ENCODE measurements around the gene UST.

UST gene

DNA sequence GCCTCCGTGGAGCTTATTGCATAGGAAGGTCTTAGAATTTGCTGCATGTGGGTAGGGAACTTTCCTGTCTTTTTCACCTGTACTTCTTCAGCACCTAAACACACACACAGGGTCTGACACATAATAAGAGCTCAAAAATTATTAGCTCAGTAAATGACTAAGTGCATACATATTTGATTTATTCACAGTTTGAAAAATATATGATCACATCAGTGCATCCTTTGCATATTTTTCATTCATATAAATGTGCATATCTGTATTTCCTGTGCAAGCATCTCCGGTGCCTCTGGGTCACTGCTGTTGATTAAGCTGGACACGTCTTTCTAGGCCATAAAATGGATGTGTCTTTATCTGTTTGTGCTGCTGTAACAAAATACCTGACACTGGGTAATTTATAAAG lies 234.7 kb downstream of the UST start:
- H3K9me3 ChIP-seq (ENCODE audit: control insufficient read depth, low read length), result no peaks in the 10 kb centered on the region
- no peaks in the 10 kb centered on the region for H3K27me3 ChIP-seq (ENCODE audit: control insufficient read depth, insufficient read depth, low read length)
- H3K27ac ChIP-seq, result no peak overlapping the region
- TF ChIP-seq, protein P1, sequence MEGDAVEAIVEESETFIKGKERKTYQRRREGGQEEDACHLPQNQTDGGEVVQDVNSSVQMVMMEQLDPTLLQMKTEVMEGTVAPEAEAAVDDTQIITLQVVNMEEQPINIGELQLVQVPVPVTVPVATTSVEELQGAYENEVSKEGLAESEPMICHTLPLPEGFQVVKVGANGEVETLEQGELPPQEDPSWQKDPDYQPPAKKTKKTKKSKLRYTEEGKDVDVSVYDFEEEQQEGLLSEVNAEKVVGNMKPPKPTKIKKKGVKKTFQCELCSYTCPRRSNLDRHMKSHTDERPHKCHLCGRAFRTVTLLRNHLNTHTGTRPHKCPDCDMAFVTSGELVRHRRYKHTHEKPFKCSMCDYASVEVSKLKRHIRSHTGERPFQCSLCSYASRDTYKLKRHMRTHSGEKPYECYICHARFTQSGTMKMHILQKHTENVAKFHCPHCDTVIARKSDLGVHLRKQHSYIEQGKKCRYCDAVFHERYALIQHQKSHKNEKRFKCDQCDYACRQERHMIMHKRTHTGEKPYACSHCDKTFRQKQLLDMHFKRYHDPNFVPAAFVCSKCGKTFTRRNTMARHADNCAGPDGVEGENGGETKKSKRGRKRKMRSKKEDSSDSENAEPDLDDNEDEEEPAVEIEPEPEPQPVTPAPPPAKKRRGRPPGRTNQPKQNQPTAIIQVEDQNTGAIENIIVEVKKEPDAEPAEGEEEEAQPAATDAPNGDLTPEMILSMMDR (IDR thresholded peaks at IDR 0.05), result no peak
- no peak overlapping the region for H3K4me2 ChIP-seq (ENCODE audit: low read length)
- no peak overlapping the region for H2AFZ ChIP-seq
- no peak overlapping the region for H3K9ac ChIP-seq
- no peaks in the 10 kb centered on the region for H3K36me3 ChIP-seq (ENCODE audit: control insufficient read depth, insufficient read depth, low read length)
- no peaks in the 10 kb centered on the region for H3K79me2 ChIP-seq
- H3K4me1 ChIP-seq, result no peaks in the 10 kb centered on the region
- H3K4me3 ChIP-seq (ENCODE audit: low read depth, low read length), result no peak overlapping the region

DNA sequence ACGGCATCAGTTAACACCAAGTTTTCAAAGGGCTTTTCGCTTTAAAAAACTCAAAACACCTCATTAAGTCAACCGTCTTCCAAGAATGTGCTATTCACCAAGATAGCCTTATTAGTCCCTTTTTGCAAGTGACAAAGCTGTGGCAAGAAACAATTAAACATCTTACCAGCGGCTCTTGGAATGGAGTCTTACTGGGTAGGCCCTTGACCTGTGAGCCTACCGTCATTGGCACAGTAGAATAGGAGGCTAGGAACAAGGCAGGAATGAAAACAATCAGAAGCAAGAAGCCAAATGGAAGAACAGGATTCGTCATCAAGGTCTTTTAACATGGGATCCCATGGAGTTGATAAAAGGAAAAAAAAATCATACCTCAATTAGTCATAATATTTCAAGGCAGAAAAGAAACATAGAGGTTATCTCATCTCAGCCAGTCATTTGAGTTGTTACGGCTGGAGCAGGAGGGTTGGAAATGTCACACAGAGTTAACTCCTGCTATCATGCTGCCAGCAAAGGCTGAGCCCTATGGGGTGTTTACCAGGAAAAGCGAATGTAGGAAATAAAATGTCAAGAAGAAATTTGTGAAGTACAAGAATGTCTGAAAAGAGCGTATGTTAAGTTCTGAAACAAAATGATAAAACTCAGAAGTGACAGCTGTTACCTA lies 236.4 kb downstream of the UST start:
- no peaks in the 10 kb centered on the region for H3K27me3 ChIP-seq (ENCODE audit: control insufficient read depth, insufficient read depth, low read length)
- TF ChIP-seq, protein P1 (IDR thresholded peaks at IDR 0.05), result no peak
- H3K9ac ChIP-seq, result no peak overlapping the region
- H3K4me3 ChIP-seq (ENCODE audit: low read depth, low read length), result no peak overlapping the region
- H3K9me3 ChIP-seq (ENCODE audit: control insufficient read depth, low read length), result no peaks in the 10 kb centered on the region
- no peak overlapping the region for H3K27ac ChIP-seq
- H2AFZ ChIP-seq, result no peak overlapping the region
- H3K79me2 ChIP-seq, result no peaks in the 10 kb centered on the region
- no peaks in the 10 kb centered on the region for H3K4me1 ChIP-seq
- no peak overlapping the region for H3K4me2 ChIP-seq (ENCODE audit: low read length)
- no peaks in the 10 kb centered on the region for H3K36me3 ChIP-seq (ENCODE audit: control insufficient read depth, insufficient read depth, low read length)

DNA sequence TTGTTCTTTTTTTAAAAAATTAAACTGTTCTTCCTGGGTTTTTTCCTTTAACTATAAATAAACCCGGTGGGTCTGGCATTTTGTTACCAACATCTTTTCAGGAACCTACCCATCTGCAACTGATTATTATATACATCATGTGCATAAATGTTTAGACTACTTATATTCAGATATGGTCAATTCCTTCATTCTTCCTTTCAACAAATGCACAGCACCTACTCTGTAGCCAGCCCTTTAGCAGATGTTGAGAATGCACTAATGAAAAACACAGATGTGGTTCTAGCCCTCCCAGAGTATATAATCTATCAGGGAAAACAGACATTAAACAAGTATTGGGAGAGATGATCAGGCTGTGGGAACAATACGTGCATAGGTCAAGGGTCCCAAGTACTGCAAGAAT lies 237.1 kb downstream of the UST start:
- Histone ChIP-seq H3K36me3 (ENCODE audit: control insufficient read depth, insufficient read depth, low read length) (no peaks in the 10 kb centered on the region), H3K27ac (no peak overlapping the region)
- TF ChIP-seq, protein P1 (IDR thresholded peaks at IDR 0.05), result no peak

DNA sequence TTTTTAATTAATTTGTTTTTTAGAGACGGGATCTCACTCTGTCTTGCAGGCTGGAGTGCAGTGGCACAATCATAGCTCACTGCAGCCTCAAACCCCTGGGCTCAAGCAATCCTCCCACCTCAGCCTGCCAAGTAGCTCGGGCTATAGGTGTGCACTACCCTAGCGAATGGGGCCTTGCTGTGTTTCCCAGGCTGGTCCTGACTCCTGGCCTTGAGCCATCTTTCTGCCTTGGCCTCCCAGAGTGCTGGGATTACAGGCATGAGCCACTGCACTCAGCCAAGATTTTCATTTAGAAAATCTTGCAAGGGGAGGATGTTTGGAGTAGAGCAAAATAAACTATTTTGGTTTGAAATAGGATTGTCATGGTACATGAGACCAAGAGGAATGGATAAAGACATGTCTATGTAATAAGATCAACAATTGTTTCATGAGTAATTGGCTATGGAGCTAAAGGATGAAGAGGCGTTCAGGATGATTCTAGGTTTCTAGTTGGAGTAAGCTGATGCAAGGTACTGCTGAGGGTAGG lies 237.8 kb downstream of the UST start:
- no peak overlapping the region for H3K27ac ChIP-seq
- no peak overlapping the region for H3K4me3 ChIP-seq (ENCODE audit: low read depth, low read length)
- no peak overlapping the region for H3K4me2 ChIP-seq (ENCODE audit: low read length)
- H3K27me3 ChIP-seq (ENCODE audit: control insufficient read depth, insufficient read depth, low read length), result no peaks in the 10 kb centered on the region
- H3K79me2 ChIP-seq, result no peaks in the 10 kb centered on the region
- H3K36me3 ChIP-seq (ENCODE audit: control insufficient read depth, insufficient read depth, low read length), result no peaks in the 10 kb centered on the region
- H3K9me3 ChIP-seq (ENCODE audit: control insufficient read depth, low read length), result no peaks in the 10 kb centered on the region
- peaks cover 5% of the 10 kb centered on the region for H3K4me1 ChIP-seq
- TF ChIP-seq, protein P1 (IDR thresholded peaks at IDR 0.05), result no peak
- H2AFZ ChIP-seq, result no peak overlapping the region
- H3K9ac ChIP-seq, result no peak overlapping the region

More for the DNA sequence above, 237.1 kb downstream of the UST start:
- Histone ChIP-seq H3K9ac (no peak overlapping the region), H3K4me3 (ENCODE audit: low read depth, low read length) (no peak overlapping the region), H2AFZ (no peak overlapping the region), H3K4me1 (no peaks in the 10 kb centered on the region), H3K4me2 (ENCODE audit: low read length) (no peak overlapping the region), H3K9me3 (ENCODE audit: control insufficient read depth, low read length) (no peaks in the 10 kb centered on the region), H3K79me2 (no peaks in the 10 kb centered on the region), H3K27me3 (ENCODE audit: control insufficient read depth, insufficient read depth, low read length) (no peaks in the 10 kb centered on the region)

DNA sequence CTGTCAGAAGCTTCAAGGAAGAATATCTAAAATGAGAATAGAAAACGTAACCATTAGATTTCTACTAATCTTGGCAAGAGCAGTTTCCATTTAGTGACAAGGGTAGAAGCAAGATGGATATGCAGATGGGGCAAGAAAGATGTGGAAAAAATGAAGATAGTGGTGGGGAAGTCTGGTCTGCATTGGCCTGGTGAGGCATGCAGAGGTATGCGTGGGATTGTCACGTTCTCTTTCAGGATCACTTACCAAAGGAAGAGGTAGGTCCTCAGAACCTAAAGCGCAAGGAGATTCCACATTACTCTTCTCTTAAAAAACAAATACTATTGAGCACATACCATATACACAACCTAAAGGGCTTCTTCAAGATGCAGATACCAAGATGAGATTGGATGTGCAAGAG lies 238.7 kb downstream of the UST start:
- Histone ChIP-seq H3K27ac (no peak overlapping the region), H3K9ac (no peak overlapping the region), H3K4me1 (peaks cover 7% of the 10 kb centered on the region), H3K4me3 (ENCODE audit: low read depth, low read length) (no peak overlapping the region), H3K27me3 (ENCODE audit: control insufficient read depth, insufficient read depth, low read length) (no peaks in the 10 kb centered on the region), H2AFZ (no peak overlapping the region), H3K9me3 (ENCODE audit: control insufficient read depth, low read length) (no peaks in the 10 kb centered on the region), H3K79me2 (no peaks in the 10 kb centered on the region), H3K36me3 (ENCODE audit: control insufficient read depth, insufficient read depth, low read length) (no peaks in the 10 kb centered on the region), H3K4me2 (ENCODE audit: low read length) (no peak overlapping the region)
- TF ChIP-seq, protein P1 (IDR thresholded peaks at IDR 0.05), result no peak

All from parathyroid adenoma (tissue), 2 donors.